Tibial nerve (tissue), 4 donors: Measurements from ENCODE around the gene PMS1. TPM values are rescaled to one million over a fixed set of nuclear protein-coding genes. Genes with fewer than 3 reads are reported as not detected.
"Not testable (repeated sequence)": the region's sequence is repeated elsewhere in the genome, so short reads cannot be mapped to it uniquely, and the experiment has no call there.

ENCODE experiments used
- DNase-seq, 2 donors: peaks; one replicate each; pipeline ENCODE4 v3.0.0-alpha.2; 2019; ENCODE audit warnings: low spot score in 2 of 2
- H3K27ac ChIP-seq, 4 donors: fragments of 200-600 bp; sonication (generic) in 3 of 4; one replicate each; pipeline ENCODE4 v1.5.1; 2017 to 2019; ENCODE audit warnings: mild to moderate bottlenecking in 1 of 4
- H3K27me3 ChIP-seq, 2 donors: fragments of 200-600 bp; sonication (generic) in 1 of 2; one replicate each; pipeline versions ENCODE4 v1.5.1 to v1.6.0; 2017 to 2019
- H3K36me3 ChIP-seq, 3 donors: fragments of 200-600 bp; sonication (generic); one replicate each; pipeline ENCODE4 v1.5.1; 2018 to 2019
- H3K4me1 ChIP-seq, 4 donors: fragments of 200-600 bp; sonication (generic) in 3 of 4; one replicate each; pipeline ENCODE4 v1.5.1; 2017 to 2019
- H3K4me3 ChIP-seq, 4 donors: fragments of 200-600 bp; sonication (generic) in 3 of 4; one replicate each; pipeline ENCODE4 v1.5.1; 2017 to 2019; ENCODE audit warnings: mild to moderate bottlenecking in 1 of 4, moderate library complexity in 1 of 4
- H3K9me3 ChIP-seq, 4 donors: fragments of 200-600 bp; sonication (generic) in 3 of 4; one replicate each; pipeline ENCODE4 v1.5.1; 2017 to 2019
- EP300 ChIP-seq, 2 donors: sonication (generic); formaldehyde crosslinking; IDR thresholded peaks; one replicate each; pipeline ENCODE4 v1.6.1; 2017; ENCODE audit warnings: antibody characterized with exemption in 2 of 2, mild to moderate bottlenecking in 1 of 2
- POLR2A ChIP-seq, 2 donors: fragments of 450-650 bp; IDR thresholded peaks; one replicate each; pipeline ENCODE4 v1.6.1; 2017; ENCODE audit warnings: antibody characterized with exemption in 2 of 2, mild to moderate bottlenecking in 2 of 2, moderate library complexity in 2 of 2
- WGBS, 2 donors: methylation state at CpG; one replicate each; pipeline ENCODE4 v1.1.5; 2018; 5-methylcytosine and 5-hydroxymethylcytosine counted together
- total RNA-seq, 4 donors: library from RNA; depleted of rRNA; stranded (reverse); fragments of >200 nt; gene quantifications; one replicate each; pipeline ENCODE4 v1.1.0, GENCODE V29; 2016
- TF ChIP-seq, protein P1 (sequence below), 5 experiments: fragments of 200-600 bp in 3 of 5; fragments of 450-650 bp in 2 of 5; sonication (generic) in 3 of 5; IDR thresholded peaks; one replicate each; pipeline ENCODE4 v1.5.1; 2016 to 2019; ENCODE audit warnings: antibody characterized with exemption in 5 of 5, mild to moderate bottlenecking in 3 of 5, moderate library complexity in 2 of 5

The PMS1 gene
- total RNA-seq: 10 to 100 TPM; 11.2 to 33.0 (median 21.0) TPM

DNA sequence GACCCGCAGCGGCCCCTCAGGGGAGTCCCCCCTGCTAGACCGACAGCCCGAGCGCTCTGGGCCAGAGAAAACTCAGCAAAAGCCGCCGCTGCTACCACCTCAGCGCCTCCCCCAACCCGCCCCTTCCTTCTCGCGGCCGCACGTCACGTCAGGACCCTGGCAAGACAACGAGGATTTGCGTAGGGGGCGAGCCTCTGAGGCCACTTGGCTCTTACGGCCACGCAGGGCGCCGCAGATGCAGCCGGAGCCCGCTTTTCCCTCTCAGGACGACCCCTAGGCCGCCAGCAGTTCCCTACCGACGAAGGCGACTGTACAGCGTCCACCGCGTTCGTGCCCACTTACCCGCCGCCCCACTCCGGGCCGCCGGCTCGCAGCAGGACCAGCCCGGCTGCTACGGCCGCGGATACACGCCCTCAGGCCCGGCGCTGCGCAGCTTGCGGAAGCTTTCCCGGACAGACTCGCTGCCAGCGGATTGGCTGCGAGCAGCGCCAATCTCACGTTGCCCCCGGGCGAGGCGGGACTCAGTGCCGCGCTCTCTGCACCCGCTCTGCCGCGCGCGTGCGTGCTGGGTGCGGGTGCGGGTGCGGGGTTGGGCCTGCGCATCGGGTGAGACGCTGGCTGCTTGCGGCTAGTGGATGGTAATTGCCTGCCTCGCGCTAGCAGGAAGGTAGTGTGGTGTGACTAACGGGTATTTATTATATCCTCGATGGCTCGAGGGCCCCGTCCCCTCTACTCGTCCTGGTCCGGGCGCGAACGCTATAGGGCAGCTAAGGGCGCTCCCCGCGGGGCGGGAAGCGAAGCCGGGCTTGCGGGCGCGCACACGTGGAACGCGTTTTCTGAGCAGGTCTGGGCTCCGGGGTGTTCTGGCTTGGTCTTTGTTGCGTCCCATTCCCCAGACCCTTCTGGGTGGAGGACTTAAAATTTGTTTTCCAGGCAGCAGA, at the start of gene PMS1, which contains the start of gene ORMDL1:
Gene PMS1 (plus strand): TSS at position 524 of the 941 bp plus-strand sequence. CDS start 7,360 bp downstream, outside the sequence.
Gene ORMDL1 (minus strand): TSS at position 413 of the 941 bp plus-strand sequence. CDS start 1,744 bp downstream, outside the sequence.
- no peaks in the 10 kb centered on the region for H3K27me3 ChIP-seq
- H3K4me1 ChIP-seq: peaks cover 0 to 46% (median 17%) of the 10 kb centered on the region in 4 donors
- peak; percentile 89 for DNase-seq
- H3K9me3 ChIP-seq: no peaks in the 10 kb centered on the region
- peak within 1 kb of the TSS; percentile 57 to 94 (median 84) for H3K4me3 ChIP-seq
- TF ChIP-seq EP300 (IDR thresholded peaks at IDR 0.05) (peak; percentile 74 to 96), POLR2A (IDR thresholded peaks at IDR 0.05) (peak; percentile 37 to 88)
- TF ChIP-seq, protein P1, sequence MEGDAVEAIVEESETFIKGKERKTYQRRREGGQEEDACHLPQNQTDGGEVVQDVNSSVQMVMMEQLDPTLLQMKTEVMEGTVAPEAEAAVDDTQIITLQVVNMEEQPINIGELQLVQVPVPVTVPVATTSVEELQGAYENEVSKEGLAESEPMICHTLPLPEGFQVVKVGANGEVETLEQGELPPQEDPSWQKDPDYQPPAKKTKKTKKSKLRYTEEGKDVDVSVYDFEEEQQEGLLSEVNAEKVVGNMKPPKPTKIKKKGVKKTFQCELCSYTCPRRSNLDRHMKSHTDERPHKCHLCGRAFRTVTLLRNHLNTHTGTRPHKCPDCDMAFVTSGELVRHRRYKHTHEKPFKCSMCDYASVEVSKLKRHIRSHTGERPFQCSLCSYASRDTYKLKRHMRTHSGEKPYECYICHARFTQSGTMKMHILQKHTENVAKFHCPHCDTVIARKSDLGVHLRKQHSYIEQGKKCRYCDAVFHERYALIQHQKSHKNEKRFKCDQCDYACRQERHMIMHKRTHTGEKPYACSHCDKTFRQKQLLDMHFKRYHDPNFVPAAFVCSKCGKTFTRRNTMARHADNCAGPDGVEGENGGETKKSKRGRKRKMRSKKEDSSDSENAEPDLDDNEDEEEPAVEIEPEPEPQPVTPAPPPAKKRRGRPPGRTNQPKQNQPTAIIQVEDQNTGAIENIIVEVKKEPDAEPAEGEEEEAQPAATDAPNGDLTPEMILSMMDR (IDR thresholded peaks at IDR 0.05): peak in 2 of 5 experiments; percentile 16 to 50
- H3K27ac ChIP-seq: peak within 1 kb of the TSS; percentile 87 to 98 (median 94)
- whole genome bisulfite sequencing, 2 donors: 0% methylated on average over 18 to 48 of the region's 96 CpGs
- H3K36me3 ChIP-seq: peaks cover 0 to 16% (median 3%) of the 10 kb centered on the region in 3 donors

DNA sequence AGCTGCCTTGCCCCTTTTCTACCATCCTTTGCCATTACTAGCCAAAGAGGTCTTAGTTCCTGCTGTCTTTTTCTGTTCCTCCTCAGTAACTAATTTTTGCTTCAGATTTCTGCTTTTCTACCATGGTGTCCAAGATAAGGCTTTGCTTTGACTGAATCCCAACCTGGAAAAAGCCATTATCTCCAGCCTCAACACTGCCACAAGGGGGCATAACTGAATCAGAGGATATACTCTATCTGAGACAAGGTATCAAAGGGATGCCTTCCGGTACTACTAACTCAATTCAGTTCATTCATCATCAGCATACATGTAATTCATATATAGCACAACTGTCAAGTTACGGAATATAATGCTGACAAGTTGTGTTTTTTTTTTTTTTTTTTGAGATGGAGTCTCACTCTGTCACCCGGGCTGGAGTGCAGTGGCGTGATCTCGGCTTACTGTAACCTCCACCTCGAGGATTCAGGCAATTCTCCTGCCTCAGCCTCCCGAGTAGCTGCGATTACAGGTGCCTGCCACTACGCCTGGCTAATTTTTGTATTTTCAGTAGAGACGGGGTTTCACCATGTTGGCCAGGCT, 33.1 kb upstream of the PMS1 start:
- TF ChIP-seq POLR2A (IDR thresholded peaks at IDR 0.05): no peak
- TF ChIP-seq, protein P1 (IDR thresholded peaks at IDR 0.05): peak; percentile 15 to 48 (median 32)
- 82 to 83% methylated on average over 10 of the region's 10 CpGs for whole genome bisulfite sequencing, 2 donors
- H3K9me3 ChIP-seq: no peaks in the 10 kb centered on the region
- H3K27me3 ChIP-seq: no peaks in the 10 kb centered on the region
- no peak overlapping the region for H3K4me3 ChIP-seq
- DNase-seq: peak in 1 of 2 donors; percentile 50
- no peaks in the 10 kb centered on the region for H3K4me1 ChIP-seq
- H3K36me3 ChIP-seq: peaks cover 0 to 74% (median 6%) of the 10 kb centered on the region in 3 donors
- no peak overlapping the region for H3K27ac ChIP-seq

DNA sequence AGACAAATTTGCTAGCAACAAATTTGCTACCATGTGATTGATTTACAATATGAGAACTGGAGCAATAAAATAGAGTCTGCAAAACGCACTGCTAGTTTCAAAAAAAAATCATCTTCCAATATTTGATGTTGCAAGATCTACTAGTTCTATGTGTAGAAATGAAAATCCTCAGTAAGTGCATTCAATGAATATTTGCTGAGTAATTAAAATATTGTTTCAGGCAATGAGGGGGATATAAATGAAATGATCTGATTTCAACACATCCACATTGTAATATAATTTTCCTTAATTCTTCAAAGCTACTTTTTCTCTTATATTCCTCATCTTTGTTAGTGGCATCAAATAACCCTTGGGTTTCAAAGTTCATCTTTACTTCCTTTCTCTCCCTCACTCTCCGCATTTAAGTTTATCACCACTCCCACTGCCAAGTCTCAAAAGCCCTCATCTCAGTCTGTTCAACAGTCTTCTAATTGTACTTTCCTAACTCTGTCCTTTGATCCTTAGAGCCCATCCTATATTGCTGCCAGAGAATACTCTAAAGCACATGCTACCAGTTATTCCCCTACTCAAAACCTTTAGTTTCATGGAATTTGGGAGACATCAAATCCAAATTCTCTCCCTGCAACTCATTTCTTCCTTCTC, 27.8 kb upstream of the PMS1 start:
- Histone ChIP-seq H3K27me3 (no peaks in the 10 kb centered on the region), H3K36me3 (peaks cover 0 to 64% (median 6%) of the 10 kb centered on the region in 3 donors), H3K9me3 (no peaks in the 10 kb centered on the region), H3K27ac (no peak overlapping the region), H3K4me1 (peaks cover 0 to 5% (median under 1%) of the 10 kb centered on the region in 4 donors), H3K4me3 (no peak overlapping the region)
- 53 to 75% methylated on average over 2 of the region's 2 CpGs for WGBS, 2 donors
- DNase-seq: no peak
- TF ChIP-seq POLR2A (IDR thresholded peaks at IDR 0.05): no peak
- TF ChIP-seq, protein P1 (IDR thresholded peaks at IDR 0.05): no peak
- TF ChIP-seq EP300 (IDR thresholded peaks at IDR 0.05): no peak

DNA sequence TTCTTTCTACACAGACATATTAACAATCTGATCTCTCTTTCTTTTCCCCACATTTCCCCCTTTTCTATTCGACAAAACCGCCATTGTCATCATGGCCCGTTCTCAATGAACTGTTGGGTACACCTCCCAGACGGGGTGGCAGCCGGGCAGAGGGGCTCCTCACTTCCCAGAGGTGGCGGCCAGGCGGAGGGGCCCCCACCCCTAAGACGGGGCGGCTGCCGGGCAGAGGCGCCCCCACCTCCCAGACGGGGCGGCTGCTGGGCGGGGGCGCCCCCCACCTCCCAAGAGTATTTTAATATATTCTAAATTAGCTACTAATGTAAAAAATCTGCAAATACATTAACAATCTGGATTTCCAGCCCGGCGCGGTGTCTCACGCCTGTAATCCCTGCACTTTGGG, 24.1 kb upstream of the PMS1 start:
- H3K4me3 ChIP-seq, DNase-seq, H3K9me3 ChIP-seq, H3K27me3 ChIP-seq, H3K27ac ChIP-seq: not testable (repeated sequence)
- WGBS, 2 donors: 91 to 98% methylated on average over 19 of the region's 19 CpGs
- Histone ChIP-seq H3K4me1 (peaks cover 0 to 24% (median 8%) of the 10 kb centered on the region in 4 donors), H3K36me3 (peaks cover 0 to 31% (median 4%) of the 10 kb centered on the region in 3 donors)

DNA sequence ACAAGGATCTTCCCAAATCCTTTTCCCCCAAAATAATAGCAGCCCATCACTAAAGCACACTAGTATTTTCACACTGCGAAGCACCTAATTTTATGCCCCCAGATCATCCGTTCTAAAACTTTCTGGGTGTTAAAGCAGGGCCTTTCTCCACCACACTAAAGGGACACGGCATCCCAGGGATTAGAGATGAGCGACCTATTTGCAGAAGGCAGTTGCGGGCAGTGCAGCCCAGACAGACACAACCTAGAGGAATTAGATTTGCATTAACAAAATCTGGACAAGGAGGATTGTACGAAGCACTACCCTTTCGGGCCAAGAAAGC, 22.1 kb upstream of the PMS1 start:
- H3K9me3 ChIP-seq: no peaks in the 10 kb centered on the region
- H3K36me3 ChIP-seq: peaks cover 0 to 33% (median 0%) of the 10 kb centered on the region in 3 donors
- no peak for TF ChIP-seq EP300 (IDR thresholded peaks at IDR 0.05)
- no peak for TF ChIP-seq POLR2A (IDR thresholded peaks at IDR 0.05)
- TF ChIP-seq, protein P1 (IDR thresholded peaks at IDR 0.05): no peak
- H3K4me1 ChIP-seq: peaks cover 0 to 24% (median 8%) of the 10 kb centered on the region in 4 donors
- H3K27ac ChIP-seq: peak overlapping the region; percentile 81 to 90 (median 84)
- WGBS, 2 donors: 0 to 1% methylated on average over 7 of the region's 7 CpGs
- H3K27me3 ChIP-seq: no peaks in the 10 kb centered on the region
- peak in 1 of 2 donors; percentile 8 for DNase-seq
- H3K4me3 ChIP-seq: peak overlapping the region; percentile 65 to 72 (median 70)
